ENCODE measurements around the gene CISH.

Gene CISH

GRCh38 chr3:50612970-50613846 lies 1.6 kb upstream of the CISH start:
- DNase-seq (ENCODE audit: low read depth) = no peak

GRCh38 chr3:50612234-50612882 lies 784 bp upstream of the CISH start:
- DNase-seq (ENCODE audit: low read depth) = no peak

GRCh38 chr3:50610992-50611463 lies 546 bp downstream of the CISH start:
- DNase-seq (ENCODE audit: low read depth) = no peak

- no peak for DNase-seq (ENCODE audit: low read depth)
These were observed 1.2 kb downstream of the CISH start for GRCh38 chr3:50610181-50610971.

- no peak for DNase-seq (ENCODE audit: low read depth)
These were observed 1.9 kb downstream of the CISH start for GRCh38 chr3:50609763-50610085.

GRCh38 chr3:50609071-50609762 lies 2.4 kb downstream of the CISH start:
- DNase-seq (ENCODE audit: low read depth) = no peak

- no peak for DNase-seq (ENCODE audit: low read depth)
These were observed 3.3 kb downstream of the CISH start for GRCh38 chr3:50608278-50608677.

- no peak for DNase-seq (ENCODE audit: low read depth)
These were observed 4.1 kb downstream of the CISH start for GRCh38 chr3:50607271-50608091.

- no peak for DNase-seq (ENCODE audit: low read depth)
These were observed 5.0 kb downstream of the CISH start for GRCh38 chr3:50606596-50606995.

- no peak for DNase-seq (ENCODE audit: low read depth)
These were observed 5.7 kb downstream of the CISH start for GRCh38 chr3:50605901-50606326.

GRCh38 chr3:50604628-50605588 lies 6.7 kb downstream of the CISH start:
- no peak for DNase-seq (ENCODE audit: low read depth)

- DNase-seq (ENCODE audit: low read depth) = no peak
These were observed 7.4 kb downstream of the CISH start for GRCh38 chr3:50604110-50604621.

- no peak for DNase-seq (ENCODE audit: low read depth)
These were observed 8.1 kb downstream of the CISH start for GRCh38 chr3:50603261-50604109.

- DNase-seq (ENCODE audit: low read depth) = no peak
These were observed 8.9 kb downstream of the CISH start for GRCh38 chr3:50602595-50603191.

- DNase-seq (ENCODE audit: low read depth) = peak; percentile 96
These were observed 10.6 kb downstream of the CISH start for GRCh38 chr3:50600841-50601591.

- DNase-seq (ENCODE audit: low read depth) = no peak
These were observed 11.3 kb downstream of the CISH start for GRCh38 chr3:50600141-50600753.

- DNase-seq (ENCODE audit: low read depth) = no peak
These were observed 11.9 kb downstream of the CISH start for GRCh38 chr3:50599716-50600118.
